ENCODE data around the gene MDFIC2.

DNA sequence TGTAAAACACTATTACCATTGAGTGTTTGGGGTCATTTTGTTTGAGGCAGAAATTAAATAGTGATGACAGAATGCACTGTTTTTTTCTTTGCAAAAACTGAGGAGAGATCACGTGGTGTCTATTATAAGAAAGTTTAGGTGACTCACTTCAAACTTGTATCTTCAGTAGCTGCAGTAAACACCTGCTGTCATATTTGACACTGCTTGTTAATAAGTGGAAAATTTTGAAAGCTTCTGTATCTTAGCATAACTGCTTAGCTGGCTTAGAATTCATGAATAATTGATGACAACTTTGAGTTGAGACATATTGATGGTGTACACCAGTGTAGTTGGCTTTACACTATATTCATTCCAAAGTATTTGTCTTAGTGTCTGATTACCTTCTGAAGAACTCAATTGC, 29.7 kb upstream of the MDFIC2 start:
- TF ChIP-seq GATA3 (IDR thresholded peaks at IDR 0.05; ENCODE audit: low read depth, low read length) (no peak), GATA2 (IDR thresholded peaks at IDR 0.05; ENCODE audit: low read depth, low read length) (no peak)
